Activated CD4-positive, alpha-beta T cell treated with anti-CD3 and anti-CD28 coated beads for 48 hours (primary cell): ENCODE measurements around the gene SERP1.

Experiments used
- DNase-seq: peaks from one replicate; pipeline ENCODE4 v3.0.0-alpha.2; 2020

The SERP1 gene

DNA sequence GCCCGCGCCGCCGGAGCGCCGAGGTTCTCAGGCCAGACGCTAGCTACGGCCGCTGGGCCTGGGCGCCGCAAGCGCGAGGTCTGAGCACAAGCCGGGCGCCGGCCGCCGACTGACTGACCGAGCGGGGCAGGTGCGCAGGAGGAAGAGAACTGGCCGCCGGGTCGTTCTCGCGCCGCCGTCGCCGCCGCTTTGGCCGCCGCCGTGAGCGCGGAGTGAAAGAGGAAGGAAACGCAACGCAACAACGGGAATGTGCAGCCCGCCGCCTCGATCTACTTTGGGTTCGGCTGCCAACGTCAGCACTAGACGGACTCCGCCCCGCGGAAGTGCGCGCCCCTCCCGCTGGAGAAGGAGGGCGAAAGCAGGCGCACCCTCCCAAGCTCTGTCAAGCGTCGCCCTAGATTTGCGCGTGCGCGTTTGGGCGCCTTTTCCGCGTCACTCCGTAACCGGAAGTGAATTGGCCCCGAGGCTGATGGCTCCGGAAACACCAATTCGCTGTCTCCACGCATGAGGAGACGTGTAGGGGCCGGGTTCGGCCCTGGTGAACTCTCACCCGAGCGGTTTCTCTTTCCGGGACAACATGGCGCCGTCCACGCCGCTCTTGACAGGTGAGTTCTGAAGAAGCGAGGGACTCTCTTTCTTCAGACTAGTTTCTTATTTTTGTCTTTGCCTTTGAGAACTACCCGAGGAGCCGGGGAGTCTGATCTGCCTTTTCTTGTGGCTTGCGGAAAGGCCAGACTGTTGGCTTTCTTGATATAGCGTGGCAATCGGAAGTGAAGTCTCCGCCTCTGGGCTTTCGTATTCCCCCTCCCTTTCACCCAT lies at the start of gene SERP1, which contains the start of gene EIF2A:
SERP1 (minus strand) TSS at position 271 of the 819 bp plus-strand sequence. CDS start 361 bp downstream, outside the sequence.
EIF2A (plus strand) TSS at position 562 of the 819 bp plus-strand sequence; CDS start at position 578, 16 bp downstream.
- peak; percentile 99 for DNase-seq

DNA sequence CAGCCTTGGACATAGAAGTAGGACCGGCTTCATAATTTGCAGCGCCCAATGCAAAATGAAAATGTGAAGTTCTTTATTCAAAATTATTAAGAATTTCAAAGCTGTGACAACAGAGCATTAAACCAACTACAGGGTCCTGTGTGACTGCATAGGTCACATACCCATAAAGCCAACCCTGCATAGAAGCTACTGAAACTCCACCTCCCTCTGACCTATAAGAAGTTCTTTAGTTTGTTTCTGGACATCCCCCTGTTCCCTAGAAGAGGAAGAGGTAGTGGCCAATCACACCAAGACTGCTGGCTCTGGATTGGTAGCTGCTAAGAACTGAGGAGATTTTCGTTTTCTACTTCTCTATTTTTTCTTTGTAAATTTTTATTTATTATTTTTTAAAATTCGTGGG lies 47.9 kb upstream of the SERP1 start:
- DNase-seq, result no peak

DNA sequence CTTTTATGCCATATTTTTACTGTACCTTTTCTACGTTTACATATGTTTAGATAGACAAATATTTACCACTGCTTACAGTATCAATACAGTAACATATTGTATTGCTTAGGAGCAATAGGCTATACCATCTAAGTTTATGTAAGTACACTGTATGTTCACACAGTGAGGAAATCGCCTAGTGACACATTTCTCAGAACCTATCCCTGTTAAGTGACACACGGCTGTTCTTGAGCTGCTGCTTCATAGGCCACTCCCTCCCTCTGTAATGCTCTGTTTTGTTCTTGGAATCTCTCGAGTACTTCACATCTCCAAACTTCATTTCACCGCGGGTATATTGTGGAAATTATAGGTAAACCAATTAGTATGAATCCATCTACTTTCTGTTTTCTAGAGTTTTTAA lies 43.5 kb upstream of the SERP1 start:
- no peak for DNase-seq

DNA sequence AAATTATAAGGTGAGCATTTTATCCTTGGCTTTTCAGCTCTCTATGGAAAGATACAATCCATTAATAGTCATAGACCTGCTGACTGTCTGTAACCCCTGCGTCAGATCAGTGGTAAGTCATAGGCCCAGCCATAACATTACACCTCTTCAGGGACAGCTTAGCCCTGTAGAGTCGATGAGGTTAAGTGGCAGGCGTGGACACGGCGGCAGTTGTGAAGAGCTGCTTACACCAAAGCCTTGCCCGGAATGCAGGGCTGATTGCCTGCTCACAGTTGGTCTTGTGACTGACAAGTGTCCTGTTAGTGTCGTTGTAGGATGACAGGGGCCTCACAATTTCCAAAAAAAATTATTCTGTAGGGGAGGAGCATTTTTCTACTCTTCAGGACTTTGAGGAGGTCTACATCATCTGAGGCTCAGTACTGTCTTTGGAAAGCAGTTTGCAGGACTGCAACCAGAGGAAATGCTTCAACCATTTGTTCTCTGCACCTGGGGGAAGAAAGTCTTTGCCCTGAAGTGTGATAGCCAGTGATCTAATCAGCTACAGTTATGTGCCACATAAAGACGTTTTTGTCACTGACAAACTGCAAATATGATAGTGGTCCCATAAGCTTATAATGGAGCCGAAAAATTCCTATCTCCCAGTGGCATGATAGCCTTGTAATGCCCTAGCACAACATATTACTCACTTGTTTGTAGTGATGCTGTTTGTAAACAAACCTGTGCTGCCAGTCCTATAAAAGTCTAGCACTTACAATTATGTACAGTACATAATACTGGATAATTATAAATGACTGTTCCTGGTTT lies 41.9 kb upstream of the SERP1 start:
- no peak for DNase-seq

DNA sequence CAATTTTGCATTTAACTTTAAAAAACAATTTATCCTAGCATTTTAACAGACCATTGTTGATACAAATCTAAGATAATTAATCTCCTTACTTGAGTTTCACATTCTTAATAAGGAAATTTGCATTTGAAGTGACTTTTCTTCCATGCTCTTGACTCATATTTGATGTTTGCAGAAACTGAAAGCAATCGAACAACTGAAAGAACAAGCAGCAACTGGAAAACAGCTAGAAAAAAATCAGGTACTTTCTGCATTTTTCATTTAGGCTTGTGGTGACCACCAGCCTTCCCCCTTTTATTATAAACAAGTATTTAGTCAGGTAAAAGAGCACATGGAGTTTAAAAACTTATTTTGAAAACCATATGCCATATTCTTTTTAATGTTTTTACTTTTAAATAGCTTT lies 36.7 kb upstream of the SERP1 start:
- DNase-seq, result no peak

DNA sequence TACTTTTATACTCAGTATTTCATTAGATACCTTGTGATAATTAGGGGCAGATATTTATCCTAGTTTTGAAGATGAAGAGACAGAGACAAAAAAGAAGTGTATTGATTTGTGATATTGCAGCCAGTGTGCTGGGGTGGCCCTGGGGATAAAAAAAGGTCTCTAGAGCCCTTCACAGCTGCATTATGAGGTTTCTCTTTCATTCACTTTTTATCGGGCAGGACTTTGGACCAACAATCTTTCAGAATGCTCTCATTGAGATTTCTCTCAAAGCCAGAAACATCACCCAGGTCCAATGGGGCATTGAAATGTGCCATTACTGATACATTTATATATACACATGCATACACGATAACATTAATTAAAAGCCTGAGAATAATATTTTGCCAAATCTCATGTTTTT lies 36.3 kb upstream of the SERP1 start:
- no peak for DNase-seq

DNA sequence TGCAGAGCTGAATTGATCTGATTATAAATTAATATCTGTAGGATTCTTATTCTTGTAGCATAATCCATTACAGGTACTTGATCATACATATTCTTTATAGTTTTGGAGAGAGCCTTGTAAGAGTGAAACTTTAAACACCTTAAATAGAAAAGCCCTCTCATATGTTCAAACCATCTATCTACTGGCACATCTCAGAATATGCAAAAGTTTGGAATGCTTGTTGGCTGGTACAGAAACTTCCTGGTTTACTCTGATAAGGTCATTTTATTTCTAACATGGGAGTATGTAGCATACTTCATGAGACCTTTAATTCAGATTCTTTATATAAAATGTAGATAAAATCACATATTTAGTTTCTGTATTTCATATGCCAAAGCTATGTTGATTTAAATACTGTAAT lies 34.9 kb upstream of the SERP1 start:
- no peak for DNase-seq

DNA sequence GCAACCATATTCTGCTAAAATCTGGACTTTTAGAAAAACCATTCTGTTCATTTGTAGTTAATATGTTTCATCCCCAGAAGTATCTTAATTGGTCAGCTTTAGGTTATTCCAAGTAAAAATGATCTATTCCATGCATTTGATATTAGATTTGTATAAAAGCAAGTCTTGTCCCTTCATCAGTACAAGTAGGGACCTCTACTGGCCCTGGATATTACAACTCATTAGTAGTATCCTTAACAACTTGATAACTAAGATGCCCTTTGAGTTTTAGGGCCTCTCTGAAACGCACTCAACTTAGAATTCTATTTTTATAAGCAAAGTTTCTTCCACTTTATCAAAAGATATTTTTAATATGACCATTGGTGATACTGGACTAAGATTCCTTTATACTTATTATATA lies 31.6 kb upstream of the SERP1 start:
- no peak for DNase-seq

DNA sequence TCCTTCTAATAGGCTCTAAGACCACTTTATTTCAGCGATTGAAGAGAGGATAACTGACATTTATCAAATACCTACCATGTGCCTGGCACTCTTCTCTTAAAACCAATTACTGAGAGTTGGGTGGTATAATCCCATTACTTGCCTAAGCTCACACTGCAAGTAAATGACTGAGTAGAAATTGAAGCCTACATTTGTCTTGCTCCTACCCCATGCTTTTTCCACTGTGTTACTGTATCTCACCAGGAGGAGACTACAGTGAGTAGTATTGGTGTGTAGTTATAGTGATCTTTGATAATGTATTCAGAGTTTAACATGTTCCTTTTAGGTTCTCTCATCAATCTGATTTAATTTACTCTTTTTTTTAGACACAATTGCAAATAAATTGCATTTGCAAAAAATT lies 21.0 kb upstream of the SERP1 start:
- DNase-seq, result no peak

DNA sequence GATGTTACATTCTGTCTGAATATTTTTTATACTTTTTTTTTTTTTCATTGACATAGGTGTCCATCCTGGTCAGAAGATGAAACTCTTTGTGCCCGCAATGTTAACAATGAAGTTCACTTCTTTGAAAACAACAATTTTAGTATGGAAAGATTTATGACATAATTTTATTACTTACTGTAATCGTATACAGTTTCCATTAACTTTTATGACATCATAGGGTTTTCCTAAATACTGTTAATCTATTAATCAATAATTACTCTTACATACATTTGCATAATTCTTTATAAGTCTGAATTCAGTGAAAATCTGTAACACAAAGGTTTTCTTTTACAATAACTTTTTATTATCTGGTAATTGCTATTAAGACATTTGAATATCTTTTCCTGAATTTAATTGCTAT lies 17.9 kb upstream of the SERP1 start:
- DNase-seq, result no peak

DNA sequence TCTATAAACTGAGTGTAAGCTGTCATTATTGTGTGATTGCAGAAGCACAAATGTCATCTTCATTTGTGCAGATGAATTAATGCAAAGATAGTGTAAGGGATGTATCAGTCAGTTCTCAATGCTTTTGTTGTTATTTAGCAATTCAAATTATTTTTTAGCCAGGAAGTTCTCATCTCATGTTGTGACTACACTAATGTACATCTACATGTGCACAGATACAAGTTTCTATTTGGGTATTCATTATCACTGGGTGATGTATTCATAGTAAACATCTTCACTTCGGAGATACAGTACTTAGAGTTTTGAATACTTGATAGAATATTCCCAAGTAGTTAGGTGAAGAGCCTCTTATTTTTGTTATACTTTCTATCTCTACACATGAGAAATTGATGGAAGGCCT lies 11.4 kb upstream of the SERP1 start:
- no peak for DNase-seq

DNA sequence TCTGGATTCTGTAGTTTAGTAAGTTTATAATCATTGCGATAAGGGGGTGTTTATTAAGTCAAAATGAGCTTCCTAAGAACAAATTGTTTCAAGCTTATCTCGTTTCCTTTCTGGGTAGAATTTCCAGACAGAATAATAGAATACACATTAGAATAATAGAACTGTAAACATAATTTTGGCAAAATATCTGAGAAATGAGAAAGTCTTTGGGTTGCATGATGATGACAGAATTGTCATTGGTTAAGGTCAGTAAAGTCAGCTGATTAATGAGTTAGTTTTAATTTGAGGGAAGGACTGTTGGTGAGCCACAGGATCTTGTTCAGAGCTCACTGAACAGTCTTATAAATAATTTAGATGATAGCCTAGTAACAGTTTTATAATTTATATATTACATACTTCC lies 10.5 kb upstream of the SERP1 start:
- DNase-seq, result no peak

DNA sequence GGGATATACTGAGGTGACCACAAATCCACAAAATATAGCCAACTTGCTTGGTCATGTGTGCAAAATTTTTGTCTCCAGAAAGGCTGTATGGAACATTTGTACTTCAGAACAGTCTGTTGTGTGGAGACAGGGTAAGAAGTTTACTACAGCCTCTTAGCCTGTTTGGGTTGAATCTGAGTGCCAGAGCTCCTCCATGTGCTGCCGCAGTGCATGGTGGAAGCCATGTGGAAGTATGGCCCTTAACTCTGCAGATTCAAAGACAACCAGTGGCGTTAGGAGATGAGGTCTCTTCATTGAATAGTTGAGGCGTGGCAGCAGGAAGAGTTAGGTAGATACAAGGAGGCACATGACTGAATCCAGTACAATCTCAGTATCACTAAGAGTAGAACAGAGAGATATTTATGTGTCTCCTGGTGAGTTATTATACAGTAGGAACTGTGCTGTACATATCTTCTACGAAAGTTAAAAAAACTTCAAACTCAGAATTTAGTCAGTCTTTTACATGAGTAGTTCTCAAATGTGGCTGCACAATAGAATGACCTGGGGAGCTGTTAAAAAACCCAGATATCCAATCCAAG lies 9.7 kb upstream of the SERP1 start:
- DNase-seq, result no peak

DNA sequence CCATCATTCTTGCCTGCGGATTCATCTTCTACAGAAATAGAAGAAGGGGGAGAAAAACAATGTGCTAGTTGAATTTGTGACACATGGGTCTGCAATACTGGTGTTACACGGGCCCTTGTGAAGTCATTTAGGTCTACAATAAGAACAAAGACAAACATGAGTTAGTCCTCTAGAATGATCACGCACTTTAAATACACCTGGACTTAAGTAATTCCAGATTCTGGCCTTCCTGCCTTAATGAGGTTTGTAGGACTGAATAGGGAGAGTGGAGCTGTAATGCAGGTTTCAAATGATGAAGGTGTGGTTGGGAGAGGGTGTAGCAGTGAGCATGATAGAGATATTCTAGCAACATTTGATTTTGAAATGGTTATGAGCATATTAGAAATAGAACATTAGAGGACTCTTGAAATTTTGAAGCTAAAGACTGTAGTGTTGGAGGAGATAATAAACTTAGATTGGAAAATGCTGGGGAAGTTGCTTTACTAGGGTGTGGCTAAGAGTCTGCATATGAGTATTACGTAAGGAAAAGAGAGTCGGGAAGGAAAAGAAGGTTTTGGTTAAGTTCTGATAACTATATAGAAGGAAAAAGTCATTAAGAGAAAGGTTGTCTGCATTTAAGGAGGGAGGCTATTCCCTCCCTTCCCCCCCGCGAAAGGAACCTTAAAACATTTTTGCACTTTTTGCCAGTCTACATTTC lies 897 bp upstream of the SERP1 start:
- no peak for DNase-seq

DNA sequence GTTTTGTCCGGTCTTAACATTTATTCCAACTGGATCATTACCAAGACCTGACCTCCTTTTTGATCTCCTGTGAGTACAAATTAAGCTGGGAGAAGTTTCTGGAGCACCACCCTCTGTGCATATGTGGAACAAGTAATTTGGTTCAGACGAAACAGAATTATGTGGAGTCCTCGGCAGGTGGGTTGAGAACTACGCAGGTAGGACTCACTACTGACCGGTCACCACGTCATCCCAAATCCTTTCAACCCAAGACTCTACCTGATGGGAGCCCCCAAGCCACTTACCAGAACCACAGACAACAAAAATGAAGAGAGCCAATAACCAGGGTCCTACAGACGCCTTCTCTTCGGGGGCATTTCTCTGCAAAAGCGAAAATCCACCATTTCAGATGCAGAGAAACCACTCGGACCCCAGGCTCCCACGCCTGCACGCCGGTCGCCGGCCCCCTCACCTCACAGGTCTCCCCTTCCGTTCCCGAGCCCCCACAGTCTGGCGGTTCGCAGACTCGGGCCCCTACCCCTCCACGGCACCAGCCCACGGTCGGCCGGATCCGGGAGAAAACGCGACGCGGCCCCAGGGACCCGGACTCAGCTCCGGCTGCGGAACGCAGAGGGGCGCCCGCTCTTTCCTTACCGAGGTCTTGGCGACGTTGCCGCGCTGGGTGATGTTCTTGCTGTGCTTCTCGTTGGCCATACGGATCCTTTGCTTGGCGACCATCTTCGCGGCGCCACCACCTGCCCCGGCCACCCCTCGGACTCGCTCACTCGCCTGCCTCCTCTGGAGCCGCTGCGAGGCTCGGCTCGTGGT lies 674 bp downstream of the SERP1 start:
- peak; percentile 62 for DNase-seq

DNA sequence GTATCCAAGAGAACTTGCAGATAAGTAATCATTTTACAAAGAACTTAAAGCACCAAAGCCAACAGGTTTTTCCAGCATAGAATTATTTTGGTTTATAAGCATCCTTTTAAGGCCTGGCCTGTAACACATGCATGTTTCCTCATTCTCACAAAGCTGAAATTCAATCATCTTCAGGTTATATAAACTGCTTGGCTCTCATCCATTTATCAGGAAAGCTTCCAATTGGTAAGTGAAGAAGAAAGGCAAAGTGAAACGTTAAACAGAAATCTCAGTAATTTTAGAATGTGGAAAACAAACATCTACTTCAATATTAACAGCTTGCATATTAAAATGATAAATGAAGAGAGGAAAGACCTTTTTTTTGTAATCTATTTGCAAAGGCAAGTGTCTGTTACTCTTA lies 1.6 kb downstream of the SERP1 start:
- DNase-seq, result no peak

DNA sequence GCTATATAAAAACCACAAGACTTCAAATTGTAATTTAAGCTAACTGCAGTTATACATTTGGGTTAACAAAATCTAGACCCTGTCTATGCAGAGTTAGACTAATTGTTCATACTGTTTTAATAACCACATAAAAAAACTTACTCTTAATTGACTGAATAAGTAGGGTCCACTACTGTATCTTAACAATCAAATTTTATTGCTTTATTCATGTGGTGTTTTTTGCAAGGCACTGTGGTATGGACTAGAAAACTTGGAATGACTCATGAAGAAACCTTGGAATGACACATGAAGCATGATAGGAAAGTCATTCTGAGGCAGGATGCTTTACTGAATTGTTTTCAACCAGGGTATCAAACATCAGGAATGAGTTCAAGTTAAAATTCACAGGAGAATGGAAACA lies 2.3 kb downstream of the SERP1 start:
- no peak for DNase-seq

DNA sequence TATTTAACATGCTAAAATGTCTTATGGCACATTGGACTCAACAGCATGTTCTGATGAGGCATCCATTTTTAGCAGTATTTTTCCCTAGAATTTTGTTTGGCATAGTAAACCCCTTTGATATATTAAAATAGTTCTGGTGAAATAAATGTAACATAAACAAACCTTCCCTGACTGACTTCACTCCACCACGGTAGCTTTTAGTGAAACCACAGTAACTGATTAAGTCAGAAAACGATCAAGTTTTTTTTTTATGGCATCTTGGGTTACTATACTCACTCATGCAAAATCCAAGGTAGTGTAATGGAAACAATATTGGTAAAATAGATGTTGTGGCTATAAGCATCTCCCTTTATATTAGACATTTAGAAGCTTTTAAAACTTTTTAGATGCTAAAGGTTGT lies 2.8 kb downstream of the SERP1 start:
- no peak for DNase-seq

DNA sequence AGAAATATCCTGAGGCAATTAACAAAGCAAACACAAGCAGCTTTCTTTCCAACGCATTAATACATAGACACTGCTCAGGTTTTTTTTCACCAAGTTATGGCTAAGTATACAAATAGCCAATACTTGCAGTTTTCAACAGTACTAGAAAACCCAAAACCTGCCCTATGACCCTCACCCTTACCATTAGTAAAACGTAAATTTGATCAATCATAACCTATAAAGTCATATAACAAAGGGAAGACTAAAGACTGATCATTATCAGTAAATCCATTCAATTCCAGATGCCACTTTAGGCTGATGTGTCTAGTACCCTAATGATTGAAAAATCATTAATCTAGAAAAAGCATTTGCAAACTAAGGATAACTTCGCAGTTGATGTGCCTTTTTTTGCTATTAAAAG lies 3.2 kb downstream of the SERP1 start:
- DNase-seq, result no peak

DNA sequence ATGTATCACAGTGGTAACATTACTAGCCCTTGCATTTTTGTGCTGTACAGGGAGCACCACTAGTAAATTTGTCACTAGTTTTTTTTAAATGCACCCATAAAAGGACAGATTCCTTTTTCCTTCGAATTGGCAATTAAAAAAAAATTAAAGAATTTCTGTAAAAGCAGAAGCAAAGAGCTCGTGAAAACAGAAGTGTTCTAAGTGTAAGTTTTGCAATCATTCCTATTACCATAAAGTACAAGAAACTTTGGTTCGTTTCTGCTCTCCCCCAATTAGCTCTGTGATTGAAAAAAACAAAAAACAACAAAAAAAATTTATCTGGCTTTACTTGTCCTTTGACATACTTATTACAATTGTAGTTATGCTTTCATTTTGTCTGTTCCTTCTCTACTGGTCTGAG lies 5.3 kb downstream of the SERP1 start:
- DNase-seq, result no peak

DNA sequence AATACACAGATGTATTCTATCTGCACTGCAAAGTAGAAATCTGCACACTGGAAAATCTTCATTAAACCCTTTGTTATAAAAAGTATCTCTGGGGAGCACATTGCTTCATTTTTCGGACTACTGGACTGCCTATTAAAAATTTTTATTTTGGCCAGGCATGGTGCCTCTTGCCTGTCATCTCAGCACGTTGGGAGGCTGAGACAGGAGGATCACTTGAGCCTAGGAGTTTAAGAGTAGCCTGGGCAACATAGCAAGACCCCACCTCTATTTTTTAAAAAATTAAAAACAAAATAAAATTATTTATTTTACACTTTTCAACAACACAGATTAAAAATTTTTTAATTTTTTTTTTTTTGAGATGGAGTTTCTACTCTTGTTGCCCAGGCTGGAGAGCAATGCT lies 6.0 kb downstream of the SERP1 start:
- DNase-seq, result no peak
